Trophoblast cell (in vitro differentiated cells and primary cell): ENCODE data around the gene SLC39A6.
A peak's percentile ranks its signal among the peaks of the same experiment; 100 is the strongest.
"Not testable (repeated sequence)": the region's sequence is repeated elsewhere in the genome, so short reads cannot be mapped to it uniquely, and the experiment has no call there.

Experiments used
- DNase-seq, 2 donors: peaks; one replicate each; pipeline ENCODE4 v3.0.0-alpha.2; 2016
- H2AFZ ChIP-seq: 2 replicates; pipeline ENCODE4 v1.6.1; 2013; ENCODE audit warnings: low read length, moderate library complexity, mild to moderate bottlenecking; ENCODE audit not compliant: insufficient read depth, poor library complexity
- H2AK5ac ChIP-seq: 2 replicates; pipeline ENCODE4 v1.6.1; 2013; ENCODE audit warnings: mild to moderate bottlenecking, low read length
- H2BK120ac ChIP-seq: 2 replicates; pipeline ENCODE4 v1.6.1; 2013; ENCODE audit warnings: low read length, mild to moderate bottlenecking, moderate library complexity; ENCODE audit not compliant: insufficient read depth, poor library complexity
- H2BK12ac ChIP-seq: 2 replicates; pipeline ENCODE4 v1.6.1; 2013; ENCODE audit warnings: mild to moderate bottlenecking, low read length, moderate library complexity
- H2BK5ac ChIP-seq: 2 replicates; pipeline ENCODE4 v1.6.1; 2013; ENCODE audit warnings: low read length, low read depth, moderate library complexity, mild to moderate bottlenecking; ENCODE audit not compliant: poor library complexity
- H3K14ac ChIP-seq: 2 replicates; pipeline ENCODE4 v1.6.1; 2013; ENCODE audit warnings: mild to moderate bottlenecking, low read length
- H3K18ac ChIP-seq: 2 replicates; pipeline ENCODE4 v1.6.1; 2013; ENCODE audit warnings: mild to moderate bottlenecking, low read length
- H3K23ac ChIP-seq: 2 replicates; pipeline ENCODE4 v1.6.1; 2013; ENCODE audit warnings: low read length
- H3K27ac ChIP-seq: 2 replicates; pipeline ENCODE4 v1.5.1; 2013; ENCODE audit warnings: low read depth, mild to moderate bottlenecking, inconsistent platforms, low read length, moderate library complexity
- H3K27me3 ChIP-seq: 2 replicates; pipeline ENCODE4 v1.6.1; 2013; ENCODE audit warnings: inconsistent platforms, mild to moderate bottlenecking, low read length, moderate library complexity; ENCODE audit not compliant: insufficient read depth
- H3K36me3 ChIP-seq, 2 experiments: 1 replicate in 1 of 2; 2 replicates in 1 of 2; pipeline ENCODE4 v1.6.1; 2013; ENCODE audit warnings: low read length in 2 of 2, mild to moderate bottlenecking in 2 of 2, moderate library complexity in 1 of 2; ENCODE audit not compliant: insufficient read depth in 2 of 2, control insufficient read depth in 1 of 2
- H3K4ac ChIP-seq: 2 replicates; pipeline ENCODE4 v1.6.1; 2013; ENCODE audit warnings: low read depth, mild to moderate bottlenecking, low read length, moderate library complexity
- H3K4me1 ChIP-seq, 2 experiments: 1 replicate in 1 of 2; 2 replicates in 1 of 2; pipeline ENCODE4 v1.6.1; 2013; ENCODE audit warnings: low read length in 2 of 2, mild to moderate bottlenecking in 2 of 2, moderate library complexity in 1 of 2; ENCODE audit not compliant: insufficient read depth in 2 of 2, control insufficient read depth in 1 of 2
- H3K4me2 ChIP-seq: 2 replicates; pipeline ENCODE4 v1.6.1; 2013; ENCODE audit warnings: inconsistent platforms, mild to moderate bottlenecking, low read length, moderate library complexity
- H3K4me3 ChIP-seq: 2 replicates; pipeline ENCODE4 v1.5.1; 2013; ENCODE audit warnings: mild to moderate bottlenecking, low read depth, low read length, inconsistent platforms
- H3K79me1 ChIP-seq: one replicate; pipeline ENCODE4 v1.6.1; 2013; ENCODE audit warnings: low read length
- H3K79me2 ChIP-seq: 2 replicates; pipeline ENCODE4 v1.6.1; 2013; ENCODE audit warnings: low read length, mild to moderate bottlenecking; ENCODE audit not compliant: control insufficient read depth, insufficient read depth, poor library complexity
- H3K9ac ChIP-seq: 2 replicates; pipeline ENCODE4 v1.6.1; 2013; ENCODE audit warnings: mild to moderate bottlenecking, low read length
- H3K9me3 ChIP-seq: 2 replicates; pipeline ENCODE4 v1.6.1; 2013; ENCODE audit warnings: low read depth, mild to moderate bottlenecking, control low read depth, inconsistent platforms, low read length; ENCODE audit not compliant: insufficient read depth
- H4K12ac ChIP-seq: 2 replicates; pipeline ENCODE4 v1.6.1; 2013; ENCODE audit warnings: low read depth, mild to moderate bottlenecking, low read length, moderate library complexity
- H4K8ac ChIP-seq: 2 replicates; pipeline ENCODE4 v1.6.1; 2013; ENCODE audit warnings: low read depth, mild to moderate bottlenecking, low read length, moderate library complexity
- H4K91ac ChIP-seq: one replicate; pipeline ENCODE4 v1.6.1; 2013; ENCODE audit warnings: low read depth, mild to moderate bottlenecking, low read length, moderate library complexity
- WGBS: extraction: QIAGEN DNeasy Blood & Tissue Kit; methylation state at CpG from one replicate; pipeline ENCODE4 v1.1.7; 2013; ENCODE audit warnings: missing lambda C conversion rate; ENCODE audit not compliant: insufficient read length, insufficient coverage; ENCODE audit errors: extremely low coverage; 5-methylcytosine and 5-hydroxymethylcytosine counted together

SLC39A6 gene

GRCh38 chr18:36095936-36096519 is 33.1 kb downstream of the SLC39A6 start:
- Histone ChIP-seq H3K9ac (no peak overlapping the region), H2BK12ac (no peak overlapping the region), H3K27me3 (no peaks in the 10 kb centered on the region), H4K8ac (no peak overlapping the region), H2BK5ac (no peak overlapping the region), H4K91ac (no peak overlapping the region), H3K14ac (no peak overlapping the region), H2AFZ (no peak overlapping the region), H3K18ac (no peak overlapping the region), H3K4me1 (peaks cover 0 to 3% of the 10 kb centered on the region in 2 experiments), H2BK120ac (no peak overlapping the region), H3K4me3 (no peak overlapping the region), H3K36me3 (no peaks in the 10 kb centered on the region), H3K9me3 (no peaks in the 10 kb centered on the region), H4K12ac (no peak overlapping the region), H3K23ac (no peak overlapping the region), H3K4ac (no peak overlapping the region), H3K79me2 (no peaks in the 10 kb centered on the region), H2AK5ac (no peak overlapping the region), H3K79me1 (no peaks in the 10 kb centered on the region), H3K4me2 (no peak overlapping the region), H3K27ac (no peak overlapping the region)
- peak in 1 of 2 donors; percentile 78 for DNase-seq
- WGBS = no CpG with 5 or more reads among the region's 1 CpG

GRCh38 chr18:36094431-36094830 is 34.7 kb downstream of the SLC39A6 start:
- H4K8ac ChIP-seq = no peak overlapping the region
- H2AFZ ChIP-seq = no peak overlapping the region
- H3K14ac ChIP-seq = no peak overlapping the region
- H3K79me2 ChIP-seq = no peaks in the 10 kb centered on the region
- H2BK5ac ChIP-seq = no peak overlapping the region
- WGBS = no CpG with 5 or more reads among the region's 3 CpGs
- H4K12ac ChIP-seq = no peak overlapping the region
- H3K36me3 ChIP-seq = no peaks in the 10 kb centered on the region
- no peak overlapping the region for H3K4ac ChIP-seq
- H3K27me3 ChIP-seq = no peaks in the 10 kb centered on the region
- DNase-seq = peak in 1 of 2 donors; percentile 24
- no peaks in the 10 kb centered on the region for H3K9me3 ChIP-seq
- H3K23ac ChIP-seq = no peak overlapping the region
- H3K18ac ChIP-seq = no peak overlapping the region
- H2BK12ac ChIP-seq = no peak overlapping the region
- no peak overlapping the region for H2AK5ac ChIP-seq
- no peak overlapping the region for H3K27ac ChIP-seq
- H3K4me3 ChIP-seq = no peak overlapping the region
- no peak overlapping the region for H3K9ac ChIP-seq
- no peak overlapping the region for H4K91ac ChIP-seq
- H3K4me2 ChIP-seq = no peak overlapping the region
- H3K4me1 ChIP-seq = no peaks in the 10 kb centered on the region
- H3K79me1 ChIP-seq = no peaks in the 10 kb centered on the region
- H2BK120ac ChIP-seq = no peak overlapping the region

GRCh38 chr18:36092116-36092515 is 37.0 kb downstream of the SLC39A6 start:
- no CpG with 5 or more reads among the region's 5 CpGs for WGBS
- not testable (repeated sequence) for H3K27me3 ChIP-seq, H3K9me3 ChIP-seq, H3K18ac ChIP-seq, H2AFZ ChIP-seq, H4K8ac ChIP-seq, H2BK12ac ChIP-seq, H4K12ac ChIP-seq, H3K4me3 ChIP-seq, H3K27ac ChIP-seq, H3K4ac ChIP-seq, H3K14ac ChIP-seq, H3K79me1 ChIP-seq, H3K79me2 ChIP-seq, H3K9ac ChIP-seq, H2BK120ac ChIP-seq, H2BK5ac ChIP-seq, H4K91ac ChIP-seq, H2AK5ac ChIP-seq, H3K23ac ChIP-seq, H3K36me3 ChIP-seq, H3K4me1 ChIP-seq, H3K4me2 ChIP-seq
- peak; percentile 57 to 69 for DNase-seq

GRCh38 chr18:36089001-36089400 is 40.1 kb downstream of the SLC39A6 start:
- Histone ChIP-seq H3K18ac (no peak overlapping the region), H4K8ac (no peak overlapping the region)

More at GRCh38 chr18:36089001-36089400, 40.1 kb downstream of the SLC39A6 start:
- no peaks in the 10 kb centered on the region for H3K79me1 ChIP-seq
- H3K4me1 ChIP-seq = no peaks in the 10 kb centered on the region
- no peak overlapping the region for H2AK5ac ChIP-seq
- H3K14ac ChIP-seq = no peak overlapping the region
- peaks cover 6% of the 10 kb centered on the region for H3K9me3 ChIP-seq
- H3K4me3 ChIP-seq = no peak overlapping the region
- H2BK120ac ChIP-seq = no peak overlapping the region
- H3K4ac ChIP-seq = no peak overlapping the region
- H2BK5ac ChIP-seq = no peak overlapping the region
- H2AFZ ChIP-seq = no peak overlapping the region
- no peaks in the 10 kb centered on the region for H3K36me3 ChIP-seq
- WGBS = no CpG with 5 or more reads among the region's 6 CpGs
- H2BK12ac ChIP-seq = no peak overlapping the region
- H3K23ac ChIP-seq = no peak overlapping the region
- H3K27me3 ChIP-seq = no peaks in the 10 kb centered on the region
- no peak overlapping the region for H4K12ac ChIP-seq
- H3K9ac ChIP-seq = no peak overlapping the region
- DNase-seq = peak; percentile 50 to 75
- no peak overlapping the region for H4K91ac ChIP-seq
- no peaks in the 10 kb centered on the region for H3K79me2 ChIP-seq
- no peak overlapping the region for H3K27ac ChIP-seq
- no peak overlapping the region for H3K4me2 ChIP-seq
